Retinal pigment epithelial cell (primary cell): ENCODE data around the gene PTPRJ.

ENCODE experiments used
- DNase-seq: peaks from one replicate; pipeline ENCODE4 v3.0.0-alpha.2; 2010; ENCODE audit warnings: low read depth
- H3K4me3 ChIP-seq: 2 replicates; pipeline ENCODE4 v1.5.1; 2011; ENCODE audit warnings: mild to moderate bottlenecking, low read length, control low read depth, moderate library complexity
- TF ChIP-seq, protein P1 (sequence below): conservative IDR thresholded peaks from 2 replicates; pipeline ENCODE4 v1.5.1; 2011; ENCODE audit warnings: low read depth, low read length, control low read depth, inconsistent platforms

The PTPRJ gene

DNA sequence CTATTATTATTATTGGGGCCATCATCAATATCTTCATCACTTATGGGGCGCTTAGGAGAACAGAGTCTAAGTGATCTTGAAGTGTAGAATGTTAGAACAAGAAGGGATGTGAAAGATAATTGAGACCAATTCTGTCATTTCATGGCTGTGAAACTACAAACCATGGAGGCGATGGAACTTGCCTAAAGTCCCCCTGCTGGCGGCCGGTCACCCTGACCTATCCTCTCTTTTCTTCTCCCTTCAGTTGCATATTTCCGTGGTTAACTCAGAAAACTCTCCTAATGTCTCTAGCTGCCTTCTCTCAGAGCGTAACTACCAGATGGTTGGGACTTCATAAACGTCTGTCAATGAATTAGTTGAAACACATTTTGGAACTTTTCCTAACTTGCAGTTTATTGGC is 229.7 kb downstream of the PTPRJ start:
- no peak for DNase-seq
- no peak overlapping the region for H3K4me3 ChIP-seq
- TF ChIP-seq, protein P1, sequence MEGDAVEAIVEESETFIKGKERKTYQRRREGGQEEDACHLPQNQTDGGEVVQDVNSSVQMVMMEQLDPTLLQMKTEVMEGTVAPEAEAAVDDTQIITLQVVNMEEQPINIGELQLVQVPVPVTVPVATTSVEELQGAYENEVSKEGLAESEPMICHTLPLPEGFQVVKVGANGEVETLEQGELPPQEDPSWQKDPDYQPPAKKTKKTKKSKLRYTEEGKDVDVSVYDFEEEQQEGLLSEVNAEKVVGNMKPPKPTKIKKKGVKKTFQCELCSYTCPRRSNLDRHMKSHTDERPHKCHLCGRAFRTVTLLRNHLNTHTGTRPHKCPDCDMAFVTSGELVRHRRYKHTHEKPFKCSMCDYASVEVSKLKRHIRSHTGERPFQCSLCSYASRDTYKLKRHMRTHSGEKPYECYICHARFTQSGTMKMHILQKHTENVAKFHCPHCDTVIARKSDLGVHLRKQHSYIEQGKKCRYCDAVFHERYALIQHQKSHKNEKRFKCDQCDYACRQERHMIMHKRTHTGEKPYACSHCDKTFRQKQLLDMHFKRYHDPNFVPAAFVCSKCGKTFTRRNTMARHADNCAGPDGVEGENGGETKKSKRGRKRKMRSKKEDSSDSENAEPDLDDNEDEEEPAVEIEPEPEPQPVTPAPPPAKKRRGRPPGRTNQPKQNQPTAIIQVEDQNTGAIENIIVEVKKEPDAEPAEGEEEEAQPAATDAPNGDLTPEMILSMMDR: no peak

DNA sequence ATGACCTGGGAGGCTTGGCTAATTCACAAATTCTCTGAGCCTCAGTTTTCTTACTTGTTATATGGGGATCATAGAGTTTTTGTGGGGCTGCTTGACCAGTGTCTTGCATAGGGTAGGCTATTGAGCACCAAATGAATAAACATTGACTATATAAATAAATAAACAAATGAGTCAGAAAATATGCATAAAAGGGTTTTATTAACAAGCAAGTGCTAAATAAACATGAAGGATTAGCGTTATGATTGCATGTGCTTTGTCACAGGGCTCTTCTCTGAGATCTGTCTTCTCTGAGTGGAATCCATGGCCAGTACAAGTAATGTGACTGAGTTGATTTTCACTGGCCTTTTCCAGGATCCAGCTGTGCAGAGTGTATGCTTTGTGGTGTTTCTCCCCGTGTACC is 236.2 kb downstream of the PTPRJ start, which contains the start of gene OR4B1:
Gene OR4B1, plus strand, starts transcription at position 301 of the 400 bp plus-strand sequence. Its CDS starts 0 bp downstream, at position 301.
- no peak for DNase-seq
- no peak within 1 kb of the TSS for H3K4me3 ChIP-seq
- TF ChIP-seq, protein P1: no peak
